CD4-positive, alpha-beta T cell (primary cell): ENCODE data around the gene GRID2. TPM values are rescaled to one million over a fixed set of nuclear protein-coding genes. Genes with fewer than 3 reads are reported as not detected.
"Not testable (repeated sequence)": the region's sequence is repeated elsewhere in the genome, so short reads cannot be mapped to it uniquely, and the experiment has no call there.

Experiments
- ATAC-seq: fragments of 200-7000 bp; cut with Tn5 transposase; one replicate; pipeline ENCODE4 v1.10.0; 2022; ENCODE audit warnings: mild to moderate bottlenecking; ENCODE audit not compliant: poor library complexity
- CTCF ChIA-PET: fragments of 350-600 bp; sonication (Branson Sonifier 250); formaldehyde crosslinking; loops from one replicate; lab custom pipeline; 2021; ENCODE audit warnings: antibody characterized with exemption, inconsistent platforms; lab: Charles Lee
- POLR2A ChIA-PET: fragments of 350-600 bp; sonication (Branson Sonifier 250); formaldehyde crosslinking; loops from one replicate; lab custom pipeline; 2021; ENCODE audit warnings: antibody characterized with exemption, inconsistent platforms; lab: Charles Lee
- DNase-seq, 14 experiments: peaks; one replicate each; pipeline ENCODE4 v3.0.0-alpha.2; 2013 to 2020; ENCODE audit warnings: mixed read lengths in 2 of 14
- H3K27ac ChIP-seq, 2 donors: one replicate each; pipeline versions ENCODE4 v1.5.1 to v1.7.0; 2013; ENCODE audit warnings: low read length in 2 of 2, low read depth in 1 of 2, mild to moderate bottlenecking in 1 of 2
- H3K27me3 ChIP-seq, 2 experiments: 1 replicate in 1 of 2; 2 replicates in 1 of 2; pipeline versions ENCODE4 v1.6.1 to v1.7.0; 2013; ENCODE audit warnings: low read length in 2 of 2, control low read depth in 1 of 2, mild to moderate bottlenecking in 1 of 2, moderate library complexity in 1 of 2; ENCODE audit not compliant: insufficient read depth in 2 of 2, control insufficient read depth in 1 of 2
- H3K36me3 ChIP-seq: one replicate; pipeline ENCODE4 v1.6.1; 2013; ENCODE audit warnings: low read length, control low read depth; ENCODE audit not compliant: insufficient read depth
- H3K4me1 ChIP-seq: one replicate; pipeline ENCODE4 v1.6.1; 2013; ENCODE audit warnings: low read length, control low read depth; ENCODE audit not compliant: insufficient read depth
- H3K4me3 ChIP-seq: one replicate; pipeline ENCODE4 v1.5.1; 2013; ENCODE audit warnings: mild to moderate bottlenecking, low read length, moderate library complexity
- H3K9me3 ChIP-seq, 2 experiments: 1 replicate in 1 of 2; 2 replicates in 1 of 2; pipeline versions ENCODE4 v1.6.1 to v1.7.0; 2013; ENCODE audit warnings: low read length in 2 of 2, mild to moderate bottlenecking in 2 of 2, control low read depth in 1 of 2, moderate library complexity in 1 of 2; ENCODE audit not compliant: control insufficient read depth in 1 of 2, insufficient read depth in 1 of 2
- H3K27ac Mint-ChIP-seq: one replicate; pipeline ENCODE4 v1.8.0; 2020; ENCODE audit warnings: mixed read lengths
- H3K27me3 Mint-ChIP-seq: one replicate; pipeline ENCODE4 v1.8.0; 2021; ENCODE audit warnings: mixed read lengths
- H3K36me3 Mint-ChIP-seq: one replicate; pipeline ENCODE4 v1.8.0; 2021; ENCODE audit warnings: low read depth, mixed read lengths
- H3K4me1 Mint-ChIP-seq: one replicate; pipeline ENCODE4 v1.8.0; 2021; ENCODE audit warnings: low read depth, mixed read lengths
- H3K4me3 Mint-ChIP-seq: one replicate; pipeline ENCODE4 v1.8.0; 2020; ENCODE audit warnings: mild to moderate bottlenecking, mixed read lengths
- H3K9me3 Mint-ChIP-seq: one replicate; pipeline ENCODE4 v1.8.0; 2020; ENCODE audit warnings: mixed read lengths
- intact Hi-C, 2 experiments: fragments of 100-400 bp; cut with DNase I in 1 of 2; cut with micrococcal nuclease in 1 of 2; formaldehyde crosslinking; loops; one replicate each; pipeline versions ENCODE4 v1.15.1 to v1.9.0; 2023 to 2025; cut with DNase I, micrococcal nuclease
- total RNA-seq, 174 experiments: library from RNA in 2 of 174; stranded (reverse) in 2 of 174; gene quantifications; one replicate each; pipeline ENCODE4 v1.2.3 and lab custom pipeline; 2021 to 2026
- TF ChIP-seq, protein P1 (sequence below): fragments of 200-600 bp; IDR thresholded peaks from one replicate; pipeline ENCODE4 v1.8.0; 2022; ENCODE audit warnings: antibody characterized with exemption, mild to moderate bottlenecking

The GRID2 gene
- total RNA-seq, 2 experiments from 2014 or later = not detected

DNA sequence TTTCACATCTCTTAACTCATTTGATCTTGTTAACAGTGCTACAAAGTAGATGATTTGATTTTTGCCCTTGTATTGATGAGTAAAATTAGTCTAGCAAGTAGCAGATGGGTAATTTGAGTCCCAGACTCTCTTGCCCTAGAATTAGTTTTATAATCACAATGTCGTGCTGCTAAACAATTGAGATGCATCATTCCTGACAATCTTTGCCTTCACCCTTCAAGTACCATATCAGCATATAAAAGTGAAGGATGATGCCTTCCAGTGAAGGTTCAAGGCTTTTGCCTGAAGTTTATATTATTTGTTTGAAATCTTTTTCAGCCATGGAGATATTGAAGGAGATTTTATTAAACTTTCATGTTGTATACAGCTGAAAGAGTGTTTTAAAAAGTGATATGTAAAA is 141.4 kb downstream of the GRID2 start:
- Mint-ChIP-seq H3K4me3 (no peak overlapping the region), H3K36me3 (no peaks in the 10 kb centered on the region), H3K27me3 (no peaks in the 10 kb centered on the region), H3K4me1 (no peaks in the 10 kb centered on the region), H3K9me3 (no peaks in the 10 kb centered on the region), H3K27ac (no peak overlapping the region)
- intact Hi-C loops = no loop called here
- TF ChIP-seq, protein P1, sequence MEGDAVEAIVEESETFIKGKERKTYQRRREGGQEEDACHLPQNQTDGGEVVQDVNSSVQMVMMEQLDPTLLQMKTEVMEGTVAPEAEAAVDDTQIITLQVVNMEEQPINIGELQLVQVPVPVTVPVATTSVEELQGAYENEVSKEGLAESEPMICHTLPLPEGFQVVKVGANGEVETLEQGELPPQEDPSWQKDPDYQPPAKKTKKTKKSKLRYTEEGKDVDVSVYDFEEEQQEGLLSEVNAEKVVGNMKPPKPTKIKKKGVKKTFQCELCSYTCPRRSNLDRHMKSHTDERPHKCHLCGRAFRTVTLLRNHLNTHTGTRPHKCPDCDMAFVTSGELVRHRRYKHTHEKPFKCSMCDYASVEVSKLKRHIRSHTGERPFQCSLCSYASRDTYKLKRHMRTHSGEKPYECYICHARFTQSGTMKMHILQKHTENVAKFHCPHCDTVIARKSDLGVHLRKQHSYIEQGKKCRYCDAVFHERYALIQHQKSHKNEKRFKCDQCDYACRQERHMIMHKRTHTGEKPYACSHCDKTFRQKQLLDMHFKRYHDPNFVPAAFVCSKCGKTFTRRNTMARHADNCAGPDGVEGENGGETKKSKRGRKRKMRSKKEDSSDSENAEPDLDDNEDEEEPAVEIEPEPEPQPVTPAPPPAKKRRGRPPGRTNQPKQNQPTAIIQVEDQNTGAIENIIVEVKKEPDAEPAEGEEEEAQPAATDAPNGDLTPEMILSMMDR = no peak
- ATAC-seq (no peak), DNase-seq (no peak)
- ChIA-PET POLR2A (no interaction called here), CTCF (no interaction called here)
- H3K27me3 ChIP-seq = no peaks in the 10 kb centered on the region
- no peak overlapping the region for H3K4me3 ChIP-seq
- no peak overlapping the region for H3K27ac ChIP-seq
- no peaks in the 10 kb centered on the region for H3K4me1 ChIP-seq
- no peaks in the 10 kb centered on the region for H3K36me3 ChIP-seq
- peaks cover 0 to 5% of the 10 kb centered on the region in 2 experiments for H3K9me3 ChIP-seq

DNA sequence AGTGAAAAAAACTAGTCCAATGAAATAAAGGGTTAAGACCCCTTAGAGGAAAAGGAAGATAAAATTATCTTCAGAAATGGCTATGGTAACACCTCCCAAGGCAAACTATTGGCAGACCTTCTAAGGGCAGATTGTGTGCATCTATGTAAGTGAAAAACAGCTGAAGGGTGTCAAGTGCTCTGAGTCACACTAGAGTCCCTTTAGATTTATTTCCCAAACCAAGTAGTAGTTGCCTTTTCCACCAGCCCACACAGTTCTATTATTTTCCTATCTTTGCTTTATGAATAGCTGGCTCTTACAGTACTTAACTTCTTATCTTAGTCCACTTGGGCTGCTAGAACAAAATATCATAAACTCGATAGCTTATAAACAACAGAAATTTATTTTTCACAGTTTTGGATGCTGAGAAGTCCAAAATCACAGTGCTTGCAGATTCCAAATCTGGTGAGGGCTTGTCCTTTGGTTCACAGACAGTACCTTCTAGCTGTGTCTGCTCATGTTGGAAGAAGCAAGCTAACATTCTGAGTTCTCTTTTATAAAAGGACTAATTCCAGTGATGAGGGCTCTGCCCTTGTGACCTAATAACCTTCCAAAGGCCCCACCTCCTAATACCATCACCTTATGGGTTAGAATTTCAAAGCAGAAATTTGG is 143.6 kb downstream of the GRID2 start:
- Mint-ChIP-seq H3K27me3 (no peaks in the 10 kb centered on the region), H3K4me3 (no peak overlapping the region), H3K27ac (no peak overlapping the region), H3K9me3 (no peaks in the 10 kb centered on the region), H3K4me1 (no peaks in the 10 kb centered on the region), H3K36me3 (no peaks in the 10 kb centered on the region)
- Histone ChIP-seq H3K27ac (no peak overlapping the region), H3K4me3 (no peak overlapping the region), H3K36me3 (no peaks in the 10 kb centered on the region), H3K4me1 (no peaks in the 10 kb centered on the region), H3K9me3 (no peaks in the 10 kb centered on the region), H3K27me3 (no peaks in the 10 kb centered on the region)
- TF ChIP-seq, protein P1 = no peak
- CTCF ChIA-PET = no interaction called here
- ATAC-seq (no peak), DNase-seq (no peak)
- POLR2A ChIA-PET = no interaction called here
- intact Hi-C loops = no loop called here

DNA sequence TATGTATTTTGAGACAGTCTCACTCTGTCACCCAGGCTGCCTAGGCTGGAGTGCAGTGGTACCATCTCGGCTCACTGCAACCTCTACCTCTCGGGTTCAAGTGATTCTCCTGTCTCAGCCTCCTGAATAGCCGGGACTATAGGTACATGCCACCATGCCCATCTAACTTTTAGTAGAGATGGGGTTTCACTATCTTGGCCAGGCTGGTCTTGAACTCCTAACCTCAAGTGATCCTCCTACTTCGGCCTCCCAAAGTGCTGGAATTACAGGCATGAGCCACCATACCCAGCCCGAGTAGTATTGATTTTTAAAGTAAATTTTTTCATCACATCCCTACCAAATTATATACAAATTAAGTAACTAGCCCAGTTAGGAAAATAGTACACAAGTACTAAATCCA is 144.4 kb downstream of the GRID2 start:
- H3K4me3 ChIP-seq, H3K4me3 Mint-ChIP-seq, H3K9me3 ChIP-seq, H3K27me3 Mint-ChIP-seq, H3K36me3 Mint-ChIP-seq, H3K4me1 Mint-ChIP-seq, DNase-seq, H3K27me3 ChIP-seq, intact Hi-C loops, ATAC-seq, CTCF ChIA-PET, POLR2A ChIA-PET, H3K27ac Mint-ChIP-seq, H3K4me1 ChIP-seq, H3K9me3 Mint-ChIP-seq, H3K36me3 ChIP-seq, H3K27ac ChIP-seq: not testable (repeated sequence)

DNA sequence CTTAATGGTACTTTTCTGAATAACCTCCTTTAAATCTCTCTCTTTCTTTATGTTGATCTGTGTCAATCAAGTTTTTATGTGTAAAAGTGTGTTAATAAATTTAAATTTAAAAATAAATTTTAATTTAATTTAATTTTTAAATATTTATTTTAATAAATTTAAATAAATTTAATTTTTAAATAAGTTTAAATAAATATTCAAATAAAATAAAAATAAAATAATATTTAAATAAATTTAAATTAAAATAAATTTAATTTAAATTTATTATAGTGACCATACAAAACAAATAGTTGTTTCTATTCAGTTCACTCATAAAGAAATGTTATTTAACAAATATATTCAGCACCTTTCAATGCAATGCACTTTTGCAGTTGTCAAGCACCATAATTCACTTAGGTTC is 146.9 kb downstream of the GRID2 start:
- POLR2A ChIA-PET = no interaction called here
- Histone ChIP-seq H3K9me3 (peaks cover 0 to 4% of the 10 kb centered on the region in 2 experiments), H3K27ac (no peak overlapping the region), H3K4me1 (no peaks in the 10 kb centered on the region), H3K27me3 (no peaks in the 10 kb centered on the region), H3K36me3 (no peaks in the 10 kb centered on the region), H3K4me3 (no peak overlapping the region)
- CTCF ChIA-PET = no interaction called here
- Mint-ChIP-seq H3K9me3 (no peaks in the 10 kb centered on the region), H3K27me3 (no peaks in the 10 kb centered on the region), H3K27ac (no peak overlapping the region), H3K4me3 (no peak overlapping the region), H3K36me3 (no peaks in the 10 kb centered on the region), H3K4me1 (no peaks in the 10 kb centered on the region)
- ATAC-seq = no peak
- intact Hi-C loops = no loop called here
- DNase-seq = no peak
- TF ChIP-seq, protein P1 = no peak
